H9 (cell line): ENCODE measurements around the gene HDAC5. TPM values are rescaled to one million over a fixed set of nuclear protein-coding genes. Genes with fewer than 3 reads are reported as not detected.

Experiments used
- DNase-seq: peaks from one replicate; pipeline ENCODE4 v3.0.0-alpha.2; 2017
- H2AFZ ChIP-seq: one replicate; pipeline ENCODE4 v1.6.1; 2013; ENCODE audit warnings: mild to moderate bottlenecking, low read length, control low read depth, moderate library complexity
- H2AK5ac ChIP-seq: 2 replicates; pipeline ENCODE4 v1.6.1; 2013; ENCODE audit warnings: low read length, control low read depth, mixed read lengths; ENCODE audit not compliant: insufficient read length
- H2BK120ac ChIP-seq: one replicate; pipeline ENCODE4 v1.6.1; 2013; ENCODE audit warnings: low read depth, mild to moderate bottlenecking, low read length, control low read depth, inconsistent platforms; ENCODE audit not compliant: poor library complexity, severe bottlenecking
- H2BK12ac ChIP-seq: 2 replicates; pipeline ENCODE4 v1.6.1; 2013; ENCODE audit warnings: low read length, control low read depth, mixed read lengths, low read depth; ENCODE audit not compliant: insufficient read length
- H2BK15ac ChIP-seq: 2 replicates; pipeline ENCODE4 v1.6.1; 2013; ENCODE audit warnings: low read depth, low read length, control low read depth
- H2BK20ac ChIP-seq: one replicate; pipeline ENCODE4 v1.6.1; 2013; ENCODE audit warnings: low read depth, mild to moderate bottlenecking, low read length, control low read depth, inconsistent platforms; ENCODE audit not compliant: poor library complexity, severe bottlenecking
- H2BK5ac ChIP-seq: 2 replicates; pipeline ENCODE4 v1.6.1; 2013; ENCODE audit warnings: low read length, control low read depth, mixed read lengths; ENCODE audit not compliant: insufficient read length
- H3K14ac ChIP-seq: 2 replicates; pipeline ENCODE4 v1.6.1; 2013; ENCODE audit warnings: low read length, control low read depth; ENCODE audit not compliant: insufficient read depth
- H3K18ac ChIP-seq: 2 replicates; pipeline ENCODE4 v1.6.1; 2013; ENCODE audit warnings: low read depth, mild to moderate bottlenecking, mixed read lengths, low read length, control low read depth; ENCODE audit not compliant: insufficient read length
- H3K23ac ChIP-seq: 2 replicates; pipeline ENCODE4 v1.6.1; 2013; ENCODE audit warnings: low read length, control low read depth, mixed read lengths, low read depth; ENCODE audit not compliant: insufficient read length
- H3K23me2 ChIP-seq: 2 replicates; pipeline ENCODE4 v1.6.1; 2013; ENCODE audit warnings: low read depth, mild to moderate bottlenecking, mixed read lengths, low read length, control low read depth; ENCODE audit not compliant: insufficient read length, poor library complexity, severe bottlenecking
- H3K27ac ChIP-seq: 2 replicates; pipeline ENCODE4 v1.5.1; 2013; ENCODE audit warnings: low read length, control low read depth, mixed read lengths, low read depth; ENCODE audit not compliant: insufficient read length
- H3K27me3 ChIP-seq: 2 replicates; pipeline ENCODE4 v1.6.1; 2013; ENCODE audit warnings: low read length, control low read depth, inconsistent platforms; ENCODE audit not compliant: insufficient read depth
- H3K4ac ChIP-seq: 2 replicates; pipeline ENCODE4 v1.6.1; 2013; ENCODE audit warnings: low read depth, mild to moderate bottlenecking, control low read depth, inconsistent platforms, low read length, moderate library complexity
- H3K4me1 ChIP-seq: 2 replicates; pipeline ENCODE4 v1.6.1; 2013; ENCODE audit warnings: low read length, control low read depth, inconsistent platforms; ENCODE audit not compliant: insufficient read depth
- H3K4me2 ChIP-seq: 2 replicates; pipeline ENCODE4 v1.6.1; 2013; ENCODE audit warnings: low read length, control low read depth, mixed read lengths; ENCODE audit not compliant: insufficient read length, insufficient read depth
- H3K56ac ChIP-seq: 2 replicates; pipeline ENCODE4 v1.6.1; 2013; ENCODE audit warnings: low read depth, mild to moderate bottlenecking, mixed read lengths, low read length, control low read depth; ENCODE audit not compliant: insufficient read length
- H3K79me1 ChIP-seq: 2 replicates; pipeline ENCODE4 v1.6.1; 2013; ENCODE audit warnings: low read depth, mild to moderate bottlenecking, moderate library complexity, low read length, control low read depth, inconsistent platforms; ENCODE audit not compliant: insufficient read depth, poor library complexity, severe bottlenecking
- H3K79me2 ChIP-seq: 2 replicates; pipeline ENCODE4 v1.6.1; 2013; ENCODE audit warnings: low read length, control low read depth, inconsistent platforms; ENCODE audit not compliant: insufficient read depth
- H3K9ac ChIP-seq: 2 replicates; pipeline ENCODE4 v1.6.1; 2013; ENCODE audit warnings: low read length, control low read depth, mixed read lengths; ENCODE audit not compliant: insufficient read length; ENCODE audit errors: extremely low read depth
- H3K9me3 ChIP-seq: one replicate; pipeline ENCODE4 v1.6.1; 2013; ENCODE audit warnings: low read depth, low read length, inconsistent platforms; ENCODE audit not compliant: control insufficient read depth
- H3T11ph ChIP-seq: one replicate; pipeline ENCODE4 v1.6.1; 2013; ENCODE audit warnings: mild to moderate bottlenecking, low read length, control low read depth, inconsistent platforms
- H4K20me1 ChIP-seq: one replicate; pipeline ENCODE4 v1.6.1; 2013; ENCODE audit not compliant: control insufficient read depth, insufficient read length, insufficient read depth
- H4K5ac ChIP-seq: 2 replicates; pipeline ENCODE4 v1.6.1; 2013; ENCODE audit warnings: low read depth, mild to moderate bottlenecking, mixed read lengths, low read length, control low read depth; ENCODE audit not compliant: insufficient read length
- H4K8ac ChIP-seq: replicated peaks from 2 replicates; pipeline ENCODE4 v1.6.1; 2013; ENCODE audit warnings: low read length, control low read depth, mixed read lengths, low read depth; ENCODE audit not compliant: insufficient read length
- H4K91ac ChIP-seq: 2 replicates; pipeline ENCODE4 v1.6.1; 2013; ENCODE audit warnings: low read depth, mild to moderate bottlenecking, moderate library complexity, mixed read lengths, low read length, control low read depth; ENCODE audit not compliant: insufficient read length
- H3K27ac Mint-ChIP-seq, 3 experiments: 2 replicates in 2 of 3; 3 replicates in 1 of 3; pipeline ENCODE4 v1.8.0; 2020 to 2021; ENCODE audit warnings: mixed read lengths in 3 of 3, mild to moderate bottlenecking in 1 of 3, moderate library complexity in 1 of 3
- H3K27me3 Mint-ChIP-seq: 2 replicates; pipeline ENCODE4 v1.8.0; 2021; ENCODE audit warnings: low read depth, mild to moderate bottlenecking, moderate library complexity, mixed read lengths
- H3K36me3 Mint-ChIP-seq, 3 experiments: 2 replicates in 2 of 3; 3 replicates in 1 of 3; pipeline ENCODE4 v1.8.0; 2020 to 2021; ENCODE audit warnings: low read depth in 3 of 3, mixed read lengths in 3 of 3; ENCODE audit not compliant: insufficient read depth in 1 of 3
- H3K4me1 Mint-ChIP-seq, 2 experiments: 2 replicates each; pipeline ENCODE4 v1.8.0; 2020; ENCODE audit warnings: mixed read lengths in 2 of 2
- H3K4me3 Mint-ChIP-seq, 2 experiments: 2 replicates in 1 of 2; 3 replicates in 1 of 2; pipeline ENCODE4 v1.8.0; 2020 to 2021; ENCODE audit warnings: mild to moderate bottlenecking in 2 of 2, mixed read lengths in 2 of 2, moderate library complexity in 1 of 2
- H3K9me3 Mint-ChIP-seq, 2 experiments: 2 replicates in 1 of 2; 3 replicates in 1 of 2; pipeline ENCODE4 v1.8.0; 2020; ENCODE audit warnings: mild to moderate bottlenecking in 2 of 2, mixed read lengths in 2 of 2, moderate library complexity in 1 of 2
- CTCF ChIP-seq: fragments of 200-600 bp; sonication (generic); conservative IDR thresholded peaks from 3 replicates; pipeline ENCODE4 v1.8.0; 2021; ENCODE audit warnings: antibody characterized with exemption, mild to moderate bottlenecking
- WGBS: extraction: QIAGEN DNeasy Blood & Tissue Kit; methylation state at CpG from one replicate; pipeline ENCODE4 v1.1.7; 2013; ENCODE audit warnings: missing lambda C conversion rate, low lambda C conversion rate, mixed read lengths; ENCODE audit not compliant: insufficient read length; ENCODE audit errors: extremely low coverage; 5-methylcytosine and 5-hydroxymethylcytosine counted together
- total RNA-seq: library from RNA; stranded (reverse); gene quantifications from 2 replicates; pipeline ENCODE4 v1.2.1, GENCODE V29; 2021

HDAC5 gene
- total RNA-seq, 1 experiment from 2014 or later: 39.5 TPM

DNA sequence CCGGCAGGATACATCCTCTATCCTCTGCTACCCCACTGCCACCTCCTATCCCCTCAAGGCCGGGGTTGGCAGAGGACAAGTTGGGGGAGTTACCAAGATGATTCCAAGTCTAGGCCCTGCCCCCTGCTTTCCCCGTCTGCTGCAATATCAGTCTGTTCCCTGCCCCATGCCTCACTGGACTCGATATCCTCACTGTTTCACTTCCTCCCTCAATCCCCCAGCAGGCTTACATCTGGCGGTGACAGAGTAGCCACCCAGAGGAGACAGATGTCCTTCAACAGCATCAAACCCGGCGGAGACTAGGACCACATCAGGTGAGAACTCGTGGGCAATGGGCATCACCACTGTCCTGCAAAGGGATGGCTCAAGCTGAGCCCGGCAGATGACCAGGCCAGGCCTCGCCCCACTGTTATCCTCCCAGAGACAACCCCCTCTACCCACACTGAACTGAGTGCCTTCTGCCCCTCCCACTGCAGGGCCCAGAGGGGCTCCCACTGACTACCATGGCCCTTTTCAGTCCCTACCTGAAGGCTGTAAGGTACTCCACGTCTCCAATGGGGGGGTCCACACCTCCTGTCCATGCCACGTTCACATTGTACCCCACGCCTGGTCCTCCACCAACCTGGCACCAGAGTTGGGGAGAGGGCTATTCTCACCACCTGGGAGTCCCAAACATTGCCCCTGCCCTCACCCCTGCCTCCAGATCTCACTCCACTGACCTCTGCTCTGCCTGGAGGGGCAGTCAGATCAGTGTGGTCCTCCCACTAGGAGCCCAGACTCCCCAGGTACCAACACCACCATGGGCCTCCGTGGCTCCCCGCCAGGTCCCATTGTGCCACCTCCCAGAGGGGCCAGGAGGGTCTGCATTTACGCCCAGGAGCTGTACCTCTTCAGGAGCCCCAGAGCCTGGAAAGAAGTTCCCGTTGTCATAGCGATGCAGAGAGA is 43.3 kb downstream of the HDAC5 start:
- peaks cover 11 to 24% of the 10 kb centered on the region in 2 experiments for H3K4me1 Mint-ChIP-seq

More for the DNA sequence above, 43.3 kb downstream of the HDAC5 start:
- H3K56ac ChIP-seq: no peak overlapping the region
- H2BK120ac ChIP-seq: no peak overlapping the region
- no peaks in the 10 kb centered on the region for H3K27me3 ChIP-seq
- Mint-ChIP-seq H3K27ac (peak overlapping the region in 2 of 3 experiments; percentile 57 to 80; a peak in 4 of 7 replicates), H3K9me3 (no peaks in the 10 kb centered on the region), H3K36me3 (peaks cover 35 to 80% (median 74%) of the 10 kb centered on the region in 3 experiments; a peak in 6 of 7 replicates), H3K4me3 (no peak overlapping the region), H3K27me3 (peaks cover 1% of the 10 kb centered on the region)
- H4K91ac ChIP-seq: no peak overlapping the region
- H3K79me1 ChIP-seq: no peaks in the 10 kb centered on the region
- H2AFZ ChIP-seq: no peak overlapping the region
- no peaks in the 10 kb centered on the region for H3K9me3 ChIP-seq
- H3K4ac ChIP-seq: no peak overlapping the region
- no peaks in the 10 kb centered on the region for H4K20me1 ChIP-seq
- TF ChIP-seq CTCF: no peak
- no peak overlapping the region for H4K8ac ChIP-seq
- H3K27ac ChIP-seq: no peak overlapping the region
- H2BK12ac ChIP-seq: no peak overlapping the region
- no peak overlapping the region for H2BK5ac ChIP-seq
- H3K4me2 ChIP-seq: no peak overlapping the region
- no peak overlapping the region for H3K18ac ChIP-seq
- no peak overlapping the region for H2AK5ac ChIP-seq
- H2BK20ac ChIP-seq: no peak overlapping the region
- no peak overlapping the region for H2BK15ac ChIP-seq
- no peaks in the 10 kb centered on the region for H3K79me2 ChIP-seq
- no CpG with 5 or more reads among the region's 18 CpGs for WGBS
- no peak overlapping the region for H3K14ac ChIP-seq
- H3T11ph ChIP-seq: no peak overlapping the region
- no peak overlapping the region for H3K23ac ChIP-seq
- H3K4me1 ChIP-seq: no peaks in the 10 kb centered on the region
- no peak overlapping the region for H4K5ac ChIP-seq
- no peak overlapping the region for H3K9ac ChIP-seq
- DNase-seq: peak; percentile 30
- H3K23me2 ChIP-seq: no peaks in the 10 kb centered on the region
